ENCODE data around the gene TOMM5.

The TOMM5 gene

GRCh38 chr9:37592108-37592951 is at the start of gene TOMM5:
TSS of gene TOMM5 (minus strand) at chr9:37592597. CDS start at chr9:37592532, 65 bp downstream.
- DNase-seq, result peak; percentile 93
- in situ Hi-C loops (cut with MboI; ENCODE audit: low pct_unique_long_range_greater_than_20kb, low sequenced_read_pairs), result loop anchor here (25.0 kb wide), 1 partner anchor 495 kb away; no protein-coding TSS in a partner anchor

DNA sequence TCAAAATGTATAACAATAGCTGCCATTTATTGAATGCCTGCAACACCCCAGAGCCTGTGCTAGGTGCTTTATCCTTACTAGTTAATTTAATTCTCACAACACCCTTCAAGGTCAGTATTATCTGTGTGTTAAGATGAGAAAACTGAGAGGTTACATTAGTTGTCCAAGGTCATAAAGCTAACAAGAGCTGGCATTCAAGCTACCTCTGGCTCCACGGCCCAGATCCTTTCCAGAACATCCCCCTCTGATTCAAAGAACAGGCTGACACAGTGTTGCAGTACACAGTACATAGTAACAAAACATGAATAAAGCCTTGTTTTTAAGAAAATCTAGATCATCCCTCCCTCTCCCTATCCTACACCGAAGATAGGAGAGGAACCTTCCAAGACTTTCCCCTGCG is 48.9 kb upstream of the TOMM5 start:
- no peak for DNase-seq
- in situ Hi-C loops (cut with MboI; ENCODE audit: low pct_unique_long_range_greater_than_20kb, low sequenced_read_pairs), result no loop called here

DNA sequence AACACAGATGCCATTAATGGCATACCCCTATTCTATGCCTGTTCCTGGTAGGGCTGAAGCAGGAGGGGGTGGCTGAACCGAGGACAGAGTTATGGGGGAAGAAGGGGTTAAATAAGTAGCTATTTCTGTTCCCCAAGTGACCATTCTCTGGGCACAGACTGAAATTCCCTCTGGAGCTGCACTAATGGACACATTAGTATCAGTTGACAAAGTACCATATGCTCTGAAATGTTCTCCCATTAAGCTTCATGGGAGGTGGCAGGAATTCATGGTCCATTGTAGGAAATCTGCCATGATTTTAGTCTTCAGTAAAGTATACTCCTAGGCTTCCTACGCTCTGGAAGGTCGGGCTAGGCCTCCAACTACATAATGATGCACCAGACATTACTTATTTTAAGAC is 47.8 kb upstream of the TOMM5 start:
- DNase-seq, result no peak
- in situ Hi-C loops (cut with MboI; ENCODE audit: low pct_unique_long_range_greater_than_20kb, low sequenced_read_pairs), result no loop called here

- in situ Hi-C loops (cut with MboI; ENCODE audit: low pct_unique_long_range_greater_than_20kb, low sequenced_read_pairs), result no loop called here
- no peak for DNase-seq
Measured at GRCh38 chr9:37639841-37640240, 47.4 kb upstream of the TOMM5 start.

DNA sequence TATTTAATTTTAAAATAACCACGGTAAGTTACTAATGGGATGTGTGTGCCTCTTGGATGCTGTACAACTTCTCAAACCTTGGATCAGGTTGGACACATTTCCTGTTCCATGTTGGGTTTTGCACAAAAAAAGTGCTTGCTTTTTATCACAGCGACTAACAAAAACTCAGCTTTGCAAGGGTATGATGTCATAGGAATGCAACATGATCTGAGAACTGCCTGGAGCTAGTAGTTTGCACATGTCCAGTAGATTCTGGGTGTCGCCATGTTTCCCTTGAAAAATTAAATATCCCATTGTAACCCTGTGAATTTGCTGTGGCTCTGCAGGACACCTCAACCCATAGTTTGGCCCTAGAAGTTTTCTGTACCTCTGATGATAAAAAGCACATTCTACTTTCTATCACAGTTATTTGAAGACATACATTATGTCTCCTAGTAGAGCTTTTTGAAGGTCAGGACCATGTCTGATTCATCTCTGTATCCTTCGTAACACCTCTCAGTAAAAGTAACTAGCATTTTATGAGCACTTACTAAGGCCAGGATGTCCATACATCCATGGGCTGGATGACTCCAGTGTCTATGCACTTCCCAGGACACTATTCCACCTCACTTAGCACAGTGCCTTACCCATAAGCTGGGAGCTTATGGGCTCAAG is 46.8 kb upstream of the TOMM5 start:
- in situ Hi-C loops (cut with MboI; ENCODE audit: low pct_unique_long_range_greater_than_20kb, low sequenced_read_pairs), result no loop called here
- DNase-seq, result no peak

DNA sequence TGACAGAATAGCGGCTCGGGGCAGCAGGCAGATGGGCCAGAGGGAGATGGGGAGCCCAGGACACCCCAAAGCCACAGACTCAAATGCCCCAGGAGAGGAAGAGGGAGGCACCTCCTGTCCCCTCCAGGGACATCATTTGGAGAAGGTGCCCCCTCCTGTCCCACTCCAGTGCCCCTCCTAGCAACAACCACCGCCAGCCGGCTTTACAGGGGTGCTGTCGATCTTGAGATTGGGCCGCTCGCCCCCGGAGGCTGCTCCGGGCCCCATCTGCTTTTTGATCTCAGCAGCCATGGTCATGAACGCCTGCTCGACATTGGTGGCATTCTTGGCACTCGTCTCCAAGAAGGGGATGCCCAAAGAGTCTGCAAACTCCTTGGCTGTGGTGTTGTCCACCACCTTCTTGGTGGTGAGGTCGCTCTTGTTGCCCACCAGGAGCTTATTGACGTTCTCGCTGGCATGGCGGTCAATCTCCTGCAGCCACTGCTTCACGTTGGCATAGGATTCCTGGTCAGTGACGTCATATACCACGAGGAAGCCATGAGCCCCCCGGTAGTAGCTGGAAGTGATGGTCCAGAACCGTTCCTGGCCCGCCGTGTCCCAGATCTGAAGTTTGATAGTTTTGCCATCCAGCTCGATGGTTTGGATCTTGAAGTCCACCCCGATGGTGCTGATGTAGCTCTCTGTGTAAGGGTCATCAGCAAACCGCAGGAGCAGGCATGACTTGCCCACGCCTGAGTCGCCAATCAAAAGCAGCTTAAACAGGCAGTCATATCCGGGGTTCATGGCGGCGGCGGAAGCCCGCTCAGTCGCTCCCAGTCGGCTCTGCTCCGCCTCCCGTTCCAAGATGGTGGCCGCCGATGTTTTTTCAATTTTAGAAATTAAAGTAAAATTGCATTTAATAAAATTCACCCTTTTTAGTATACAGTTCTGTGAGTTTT is 44.4 kb upstream of the TOMM5 start:
- in situ Hi-C loops (cut with MboI; ENCODE audit: low pct_unique_long_range_greater_than_20kb, low sequenced_read_pairs), result no loop called here
- DNase-seq, result no peak

GRCh38 chr9:37635808-37636207 is 43.4 kb upstream of the TOMM5 start:
- DNase-seq, result no peak
- in situ Hi-C loops (cut with MboI; ENCODE audit: low pct_unique_long_range_greater_than_20kb, low sequenced_read_pairs), result no loop called here

GRCh38 chr9:37632479-37632878 is 40.1 kb upstream of the TOMM5 start:
- DNase-seq, result no peak
- in situ Hi-C loops (cut with MboI; ENCODE audit: low pct_unique_long_range_greater_than_20kb, low sequenced_read_pairs), result no loop called here

GRCh38 chr9:37626708-37627292 is 34.4 kb upstream of the TOMM5 start:
- in situ Hi-C loops (cut with MboI; ENCODE audit: low pct_unique_long_range_greater_than_20kb, low sequenced_read_pairs), result no loop called here
- DNase-seq, result no peak

DNA sequence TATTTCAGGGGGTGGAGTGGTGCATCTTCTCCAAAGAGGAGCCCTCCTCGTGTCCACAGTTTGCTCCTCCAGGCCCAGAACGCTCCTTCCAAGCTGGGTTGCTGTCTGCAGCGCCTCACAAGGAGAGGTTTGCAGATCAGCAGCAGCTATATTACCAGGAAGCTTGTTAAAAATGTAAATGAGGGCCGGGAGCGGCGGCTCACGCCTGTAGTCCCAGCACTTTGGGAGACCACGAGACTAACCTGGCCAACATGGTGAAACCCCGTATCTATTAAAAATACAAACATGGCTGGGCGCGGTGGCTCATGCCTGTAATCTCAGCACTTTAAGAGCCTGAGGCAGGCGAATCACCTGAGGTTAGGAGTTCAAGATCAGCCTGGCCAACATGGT is 33.4 kb upstream of the TOMM5 start:
- in situ Hi-C loops (cut with MboI; ENCODE audit: low pct_unique_long_range_greater_than_20kb, low sequenced_read_pairs), result no loop called here
- no peak for DNase-seq

GRCh38 chr9:37625036-37625757 is 32.8 kb upstream of the TOMM5 start:
- no peak for DNase-seq
- in situ Hi-C loops (cut with MboI; ENCODE audit: low pct_unique_long_range_greater_than_20kb, low sequenced_read_pairs), result no loop called here

DNA sequence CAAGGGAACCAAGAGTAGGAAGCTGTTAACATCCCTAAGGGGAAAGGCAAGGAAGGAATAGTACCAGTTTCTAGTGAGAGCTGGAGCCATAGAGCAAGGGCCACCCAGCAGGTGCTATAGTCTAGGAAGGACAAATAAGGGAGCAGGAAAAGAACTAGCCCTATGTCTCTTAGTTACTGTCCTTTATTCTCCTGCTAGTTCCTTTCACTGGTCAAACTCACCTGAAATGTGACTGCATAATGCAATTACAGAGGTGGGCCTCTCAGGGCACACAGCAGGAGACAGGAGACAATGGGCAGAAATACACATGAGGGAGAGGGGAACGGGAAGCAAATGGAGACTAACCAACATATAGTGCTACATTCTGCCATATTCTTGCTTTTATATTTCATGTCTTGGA is 31.7 kb upstream of the TOMM5 start:
- in situ Hi-C loops (cut with MboI; ENCODE audit: low pct_unique_long_range_greater_than_20kb, low sequenced_read_pairs), result loop anchor here (25.0 kb wide), 1 partner anchor 88 kb away; no protein-coding TSS in a partner anchor

DNA sequence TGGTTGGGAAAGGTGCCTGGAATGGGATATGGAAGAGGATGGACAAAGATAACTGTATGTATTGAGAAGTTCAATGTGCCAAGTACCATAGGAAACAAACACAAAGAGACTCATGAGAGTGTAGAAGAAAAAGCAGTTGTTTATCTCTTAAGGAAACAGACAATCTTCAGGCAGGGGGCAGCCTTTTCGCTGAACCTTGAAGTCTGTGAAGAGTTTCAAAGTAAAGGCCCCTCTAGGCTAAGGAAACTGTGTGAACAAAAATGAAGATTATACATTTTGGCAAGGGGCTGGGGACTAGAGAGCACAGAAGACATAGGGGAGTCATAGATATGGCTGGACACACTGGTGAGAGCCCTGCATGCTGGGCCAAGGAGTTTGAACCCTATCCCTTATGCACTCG is 30.9 kb upstream of the TOMM5 start:
- in situ Hi-C loops (cut with MboI; ENCODE audit: low pct_unique_long_range_greater_than_20kb, low sequenced_read_pairs), result loop anchor here (25.0 kb wide), 1 partner anchor 89 kb away; no protein-coding TSS in a partner anchor
- no peak for DNase-seq

More for the DNA sequence above, 31.7 kb upstream of the TOMM5 start:
- DNase-seq, result no peak

- in situ Hi-C loops (cut with MboI; ENCODE audit: low pct_unique_long_range_greater_than_20kb, low sequenced_read_pairs), result loop anchor here (25.0 kb wide), 1 partner anchor 90 kb away; no protein-coding TSS in a partner anchor
- no peak for DNase-seq
Measured at GRCh38 chr9:37622462-37622861, 30.1 kb upstream of the TOMM5 start.

GRCh38 chr9:37621273-37622121 is 29.1 kb upstream of the TOMM5 start:
- in situ Hi-C loops (cut with MboI; ENCODE audit: low pct_unique_long_range_greater_than_20kb, low sequenced_read_pairs), result loop anchor here (25.0 kb wide), 1 partner anchor 91 kb away; no protein-coding TSS in a partner anchor
- DNase-seq, result no peak

GRCh38 chr9:37620396-37620795 is 28.0 kb upstream of the TOMM5 start:
- in situ Hi-C loops (cut with MboI; ENCODE audit: low pct_unique_long_range_greater_than_20kb, low sequenced_read_pairs), result loop anchor here (25.0 kb wide), 1 partner anchor 92 kb away; no protein-coding TSS in a partner anchor
- DNase-seq, result no peak

- in situ Hi-C loops (cut with MboI; ENCODE audit: low pct_unique_long_range_greater_than_20kb, low sequenced_read_pairs), result loop anchor here (25.0 kb wide), 1 partner anchor 92 kb away; no protein-coding TSS in a partner anchor
Measured at GRCh38 chr9:37619806-37620205, 27.4 kb upstream of the TOMM5 start.

More at GRCh38 chr9:37619806-37620205, 27.4 kb upstream of the TOMM5 start:
- no peak for DNase-seq
